Osteoblast (primary cell): Measurements from ENCODE around the gene EPN1. TPM values are rescaled to one million over a fixed set of nuclear protein-coding genes. Genes with fewer than 3 reads are reported as not detected.

Experiments used
- DNase-seq: peaks from one replicate; pipeline ENCODE4 v3.0.0; 2011; ENCODE audit warnings: low spot score, mixed read lengths; ENCODE audit not compliant: insufficient read length; ENCODE audit errors: missing footprints
- H2AFZ ChIP-seq: 2 replicates; pipeline ENCODE4 v1.6.0; 2011; ENCODE audit warnings: mild to moderate bottlenecking, low read length
- H3K27ac ChIP-seq: 2 replicates; pipeline ENCODE4 v1.5.1; 2011; ENCODE audit warnings: mild to moderate bottlenecking, low read depth, low read length, moderate library complexity
- H3K27me3 ChIP-seq: 2 replicates; pipeline ENCODE4 v1.6.0; 2012; ENCODE audit warnings: mild to moderate bottlenecking, control low read depth, inconsistent platforms, low read length, moderate library complexity; ENCODE audit not compliant: insufficient read depth
- H3K36me3 ChIP-seq: 2 replicates; pipeline ENCODE4 v1.5.1; 2011; ENCODE audit warnings: mild to moderate bottlenecking, low read length, control low read depth, moderate library complexity; ENCODE audit not compliant: insufficient read depth
- H3K4me1 ChIP-seq: 2 replicates; pipeline ENCODE4 v1.5.1; 2011; ENCODE audit warnings: mild to moderate bottlenecking, low read length, control low read depth, moderate library complexity; ENCODE audit not compliant: insufficient read depth
- H3K4me2 ChIP-seq: 2 replicates; pipeline ENCODE4 v1.6.0; 2011; ENCODE audit warnings: mild to moderate bottlenecking, low read length; ENCODE audit not compliant: insufficient read depth
- H3K4me3 ChIP-seq: fragments of 200-600 bp; sonication (generic); 3 replicates; pipeline ENCODE4 v1.5.1; 2012; ENCODE audit warnings: mild to moderate bottlenecking, low read length, inconsistent platforms; ENCODE audit not compliant: insufficient read depth
- H3K79me2 ChIP-seq: 2 replicates; pipeline ENCODE4 v1.6.0; 2012; ENCODE audit warnings: mild to moderate bottlenecking, low read length, control low read depth, inconsistent platforms; ENCODE audit not compliant: insufficient read depth
- H3K9me3 ChIP-seq: 2 replicates; pipeline ENCODE4 v1.5.1; 2011; ENCODE audit warnings: low read depth, low read length, control low read depth
- H4K20me1 ChIP-seq: 2 replicates; pipeline ENCODE4 v1.6.0; 2012; ENCODE audit warnings: mild to moderate bottlenecking, low read length, control low read depth; ENCODE audit not compliant: insufficient read depth
- CTCF ChIP-seq: IDR thresholded peaks from 2 replicates; pipeline ENCODE4 v1.5.1; 2011; ENCODE audit warnings: mild to moderate bottlenecking, low read depth, low read length, moderate library complexity; ENCODE audit errors: extremely low read depth
- total RNA-seq: library from RNA; depleted of rRNA; stranded (reverse); fragments of >200 nt; gene quantifications from 2 replicates; pipeline ENCODE4 v1.2.3, GENCODE V29; 2012

Gene EPN1
- total RNA-seq, 1 donor = 31.5 TPM

- Histone ChIP-seq H3K4me2 (no peak overlapping the region), H3K4me1 (peaks cover 18% of the 10 kb centered on the region), H3K27me3 (no peaks in the 10 kb centered on the region), H3K27ac (no peak overlapping the region), H3K36me3 (peaks cover 45% of the 10 kb centered on the region), H4K20me1 (peaks cover 84% of the 10 kb centered on the region), H3K4me3 (no peak overlapping the region), H3K79me2 (peaks cover 93% of the 10 kb centered on the region), H3K9me3 (no peaks in the 10 kb centered on the region), H2AFZ (no peak overlapping the region)
- DNase-seq = no peak
- no peak for TF ChIP-seq CTCF
Observed at GRCh38 chr19:55680339-55681130, 5.5 kb downstream of the EPN1 start.

GRCh38 chr19:55681131-55682092 is 6.4 kb downstream of the EPN1 start:
- no peak for TF ChIP-seq CTCF
- peaks cover 84% of the 10 kb centered on the region for H4K20me1 ChIP-seq
- no peak overlapping the region for H3K4me3 ChIP-seq
- no peaks in the 10 kb centered on the region for H3K27me3 ChIP-seq
- H3K4me2 ChIP-seq = no peak overlapping the region
- no peak overlapping the region for H3K27ac ChIP-seq
- peaks cover 49% of the 10 kb centered on the region for H3K36me3 ChIP-seq
- H3K9me3 ChIP-seq = no peaks in the 10 kb centered on the region
- H3K4me1 ChIP-seq = peaks cover 11% of the 10 kb centered on the region
- peaks cover 93% of the 10 kb centered on the region for H3K79me2 ChIP-seq
- DNase-seq = no peak
- no peak overlapping the region for H2AFZ ChIP-seq

- no peak for DNase-seq
- no peaks in the 10 kb centered on the region for H3K9me3 ChIP-seq
- H3K27ac ChIP-seq = no peak overlapping the region
- H3K79me2 ChIP-seq = peaks cover 91% of the 10 kb centered on the region
- H4K20me1 ChIP-seq = peaks cover 78% of the 10 kb centered on the region
- H3K4me2 ChIP-seq = no peak overlapping the region
- no peaks in the 10 kb centered on the region for H3K27me3 ChIP-seq
- H3K4me1 ChIP-seq = no peaks in the 10 kb centered on the region
- no peak overlapping the region for H2AFZ ChIP-seq
- no peak overlapping the region for H3K4me3 ChIP-seq
- TF ChIP-seq CTCF = no peak
- H3K36me3 ChIP-seq = peaks cover 32% of the 10 kb centered on the region
Observed at GRCh38 chr19:55683449-55684261, 8.6 kb downstream of the EPN1 start.
